Nephron (organoid): Measurements from ENCODE around the gene C1QTNF9.
"Not testable (repeated sequence)": the region's sequence is repeated elsewhere in the genome, so short reads cannot be mapped to it uniquely, and the experiment has no call there.

ENCODE experiments used
- H3K27ac Mint-ChIP-seq, 3 experiments: 2 replicates each; pipeline ENCODE4 v1.8.0; 2020; ENCODE audit warnings: mixed read lengths in 3 of 3, mild to moderate bottlenecking in 2 of 3, moderate library complexity in 1 of 3
- H3K27me3 Mint-ChIP-seq: 2 replicates; pipeline ENCODE4 v1.8.0; 2021; ENCODE audit warnings: low read depth, mild to moderate bottlenecking, moderate library complexity, mixed read lengths
- H3K36me3 Mint-ChIP-seq: 2 replicates; pipeline ENCODE4 v1.8.0; 2020; ENCODE audit warnings: low read depth, mixed read lengths
- H3K4me1 Mint-ChIP-seq: 2 replicates; pipeline ENCODE4 v1.8.0; 2020; ENCODE audit warnings: mixed read lengths
- H3K4me3 Mint-ChIP-seq, 3 experiments: 2 replicates each; pipeline ENCODE4 v1.8.0; 2020; ENCODE audit warnings: mild to moderate bottlenecking in 3 of 3, mixed read lengths in 3 of 3, moderate library complexity in 2 of 3
- H3K9me3 Mint-ChIP-seq: 2 replicates; pipeline ENCODE4 v1.8.0; 2020; ENCODE audit warnings: mixed read lengths
- TF ChIP-seq, protein P1 (sequence below), 3 experiments: fragments of 200-600 bp; sonication (generic); IDR thresholded peaks; one replicate each; pipeline ENCODE4 v1.5.0; 2021; ENCODE audit warnings: antibody characterized with exemption in 3 of 3; ENCODE audit not compliant: unreplicated experiment in 3 of 3

The C1QTNF9 gene

DNA sequence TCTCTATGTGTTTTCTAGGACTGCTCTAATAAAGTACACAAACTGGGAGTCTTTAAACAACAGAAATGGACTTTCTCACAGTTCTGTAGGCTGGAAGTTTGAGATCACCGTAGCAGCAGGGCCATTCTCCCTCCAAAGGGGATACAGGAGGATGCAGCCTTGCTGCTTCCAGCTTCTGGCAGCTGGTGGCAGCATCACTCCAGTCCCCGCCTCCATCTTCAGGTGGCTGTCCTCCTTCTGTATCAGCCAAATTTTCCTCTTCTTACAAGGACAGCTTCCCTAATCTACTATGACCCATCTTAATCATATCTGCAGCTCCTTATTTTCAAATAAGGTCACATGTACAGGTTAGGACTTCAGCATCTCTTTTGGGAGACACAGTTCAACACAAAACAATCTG is 13.1 kb downstream of the C1QTNF9 start:
- H3K9me3 Mint-ChIP-seq, H3K4me1 Mint-ChIP-seq, H3K27ac Mint-ChIP-seq, H3K4me3 Mint-ChIP-seq, H3K36me3 Mint-ChIP-seq: not testable (repeated sequence)
- TF ChIP-seq, protein P1, sequence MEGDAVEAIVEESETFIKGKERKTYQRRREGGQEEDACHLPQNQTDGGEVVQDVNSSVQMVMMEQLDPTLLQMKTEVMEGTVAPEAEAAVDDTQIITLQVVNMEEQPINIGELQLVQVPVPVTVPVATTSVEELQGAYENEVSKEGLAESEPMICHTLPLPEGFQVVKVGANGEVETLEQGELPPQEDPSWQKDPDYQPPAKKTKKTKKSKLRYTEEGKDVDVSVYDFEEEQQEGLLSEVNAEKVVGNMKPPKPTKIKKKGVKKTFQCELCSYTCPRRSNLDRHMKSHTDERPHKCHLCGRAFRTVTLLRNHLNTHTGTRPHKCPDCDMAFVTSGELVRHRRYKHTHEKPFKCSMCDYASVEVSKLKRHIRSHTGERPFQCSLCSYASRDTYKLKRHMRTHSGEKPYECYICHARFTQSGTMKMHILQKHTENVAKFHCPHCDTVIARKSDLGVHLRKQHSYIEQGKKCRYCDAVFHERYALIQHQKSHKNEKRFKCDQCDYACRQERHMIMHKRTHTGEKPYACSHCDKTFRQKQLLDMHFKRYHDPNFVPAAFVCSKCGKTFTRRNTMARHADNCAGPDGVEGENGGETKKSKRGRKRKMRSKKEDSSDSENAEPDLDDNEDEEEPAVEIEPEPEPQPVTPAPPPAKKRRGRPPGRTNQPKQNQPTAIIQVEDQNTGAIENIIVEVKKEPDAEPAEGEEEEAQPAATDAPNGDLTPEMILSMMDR (IDR thresholded peaks at IDR 0.05; ENCODE audit: unreplicated experiment in 3 of 3), result peak; percentile 21 to 37 (median 27)
- H3K27me3 Mint-ChIP-seq, result peaks cover 11% of the 10 kb centered on the region

DNA sequence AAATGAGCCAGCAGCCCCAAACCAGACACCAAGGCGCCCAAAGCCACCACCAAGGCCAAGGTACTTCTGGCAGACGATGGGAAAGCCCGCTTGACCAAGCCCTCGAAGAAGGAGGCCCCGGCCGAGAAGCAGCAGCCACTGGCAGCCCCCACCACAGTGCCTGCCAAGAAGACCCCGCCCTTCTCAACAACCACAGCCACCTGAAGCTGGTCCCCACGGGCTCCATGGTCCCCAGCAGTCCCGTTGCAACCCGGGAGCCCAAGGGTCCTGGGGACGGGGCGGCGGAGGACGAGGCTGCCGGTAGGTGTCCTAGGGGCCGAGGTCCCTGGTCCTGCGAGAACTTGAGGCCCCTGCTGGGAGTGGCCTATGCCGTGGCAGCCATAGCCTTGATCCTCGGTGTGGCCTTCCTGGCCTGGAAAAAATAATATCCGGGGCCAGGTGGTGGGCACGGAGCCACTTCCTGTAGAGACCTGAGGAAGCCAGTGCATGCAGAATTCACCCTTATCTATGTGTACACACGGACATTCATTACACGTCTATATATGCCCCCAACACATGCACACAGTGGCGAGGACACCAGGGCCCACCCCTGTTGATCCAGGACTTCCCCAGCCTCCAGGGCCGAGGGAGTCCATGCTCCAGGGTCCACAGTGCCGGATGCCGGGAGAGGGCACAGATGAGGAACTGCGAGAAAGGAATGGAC is 13.8 kb downstream of the C1QTNF9 start:
- no peaks in the 10 kb centered on the region for H3K36me3 Mint-ChIP-seq
- H3K27ac Mint-ChIP-seq, result no peak overlapping the region

DNA sequence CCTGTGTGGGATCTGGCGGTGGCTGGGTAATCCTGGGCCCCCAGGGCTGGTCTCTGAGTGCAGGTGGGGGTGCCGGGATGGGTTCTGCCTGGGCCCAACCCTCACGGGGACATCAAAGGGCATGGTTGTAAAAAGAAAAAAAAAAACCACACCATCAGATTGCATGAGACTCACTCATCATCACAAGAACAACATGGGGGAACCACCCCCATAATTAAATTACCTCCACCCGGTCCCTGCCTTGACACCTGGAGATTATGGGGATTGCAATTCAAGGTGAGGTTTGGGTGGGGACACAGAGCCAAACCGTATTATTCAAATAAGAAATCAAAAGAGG is 14.3 kb downstream of the C1QTNF9 start:
- H3K27ac Mint-ChIP-seq, result no peak overlapping the region
- no peaks in the 10 kb centered on the region for H3K36me3 Mint-ChIP-seq
- H3K27me3 Mint-ChIP-seq, result peaks cover 11% of the 10 kb centered on the region
- peaks cover 2% of the 10 kb centered on the region for H3K9me3 Mint-ChIP-seq
- H3K4me3 Mint-ChIP-seq, result no peak overlapping the region
- TF ChIP-seq, protein P1 (IDR thresholded peaks at IDR 0.05; ENCODE audit: unreplicated experiment in 3 of 3), result no peak
- no peaks in the 10 kb centered on the region for H3K4me1 Mint-ChIP-seq

More for the DNA sequence above, 13.8 kb downstream of the C1QTNF9 start:
- H3K9me3 Mint-ChIP-seq, result peaks cover 2% of the 10 kb centered on the region
- TF ChIP-seq, protein P1 (IDR thresholded peaks at IDR 0.05; ENCODE audit: unreplicated experiment in 3 of 3), result no peak
- no peak overlapping the region for H3K4me3 Mint-ChIP-seq
- H3K27me3 Mint-ChIP-seq, result peaks cover 11% of the 10 kb centered on the region
- no peaks in the 10 kb centered on the region for H3K4me1 Mint-ChIP-seq

DNA sequence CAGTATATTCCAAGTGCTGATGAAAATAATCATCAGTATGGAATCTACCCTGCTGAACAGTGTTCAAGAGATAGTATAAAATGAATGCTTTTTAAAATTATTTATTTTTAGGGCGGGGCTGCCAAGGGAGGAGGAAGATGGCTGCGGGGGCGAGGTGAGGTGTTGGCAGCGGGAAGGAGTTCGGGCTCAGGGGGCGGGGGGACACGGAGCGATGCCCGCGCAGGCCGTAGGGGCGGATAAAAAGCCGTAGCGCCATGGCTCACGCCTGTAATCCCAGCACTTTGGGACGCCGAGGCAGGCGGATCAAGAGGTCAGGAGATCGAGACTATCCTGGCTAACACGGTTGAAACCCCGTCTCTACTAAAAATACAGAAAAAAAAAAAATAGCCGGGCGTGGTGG is 18.2 kb downstream of the C1QTNF9 start:
- H3K36me3 Mint-ChIP-seq, H3K27ac Mint-ChIP-seq, H3K9me3 Mint-ChIP-seq, H3K4me1 Mint-ChIP-seq, H3K4me3 Mint-ChIP-seq, H3K27me3 Mint-ChIP-seq: not testable (repeated sequence)

DNA sequence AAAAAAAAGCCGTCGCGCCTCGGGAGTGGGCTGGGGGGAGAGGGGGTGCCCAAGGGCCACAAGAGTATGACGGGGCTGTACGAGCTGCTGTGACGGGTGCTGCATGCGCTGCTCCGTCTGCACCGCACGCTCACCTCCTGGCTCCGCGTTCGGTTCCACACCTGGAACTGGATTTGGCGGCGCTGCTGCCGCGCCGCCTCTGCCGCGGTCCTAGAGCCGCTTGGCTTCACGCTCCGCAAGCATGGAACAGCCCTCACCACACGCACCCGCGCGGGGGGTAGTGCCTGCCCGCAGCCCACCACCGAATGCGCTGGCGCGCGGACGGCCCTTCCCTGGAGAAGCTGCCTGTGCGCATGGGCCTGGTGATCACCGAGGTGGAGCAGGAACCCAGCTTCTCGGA is 18.8 kb downstream of the C1QTNF9 start:
- Mint-ChIP-seq H3K27ac (no peak overlapping the region), H3K4me1 (no peaks in the 10 kb centered on the region), H3K4me3 (peak overlapping the region in 1 of 3 experiments; percentile 23), H3K27me3 (peaks cover 4% of the 10 kb centered on the region), H3K36me3 (no peaks in the 10 kb centered on the region), H3K9me3 (peaks cover 2% of the 10 kb centered on the region)
- TF ChIP-seq, protein P1 (IDR thresholded peaks at IDR 0.05; ENCODE audit: unreplicated experiment in 3 of 3), result no peak

DNA sequence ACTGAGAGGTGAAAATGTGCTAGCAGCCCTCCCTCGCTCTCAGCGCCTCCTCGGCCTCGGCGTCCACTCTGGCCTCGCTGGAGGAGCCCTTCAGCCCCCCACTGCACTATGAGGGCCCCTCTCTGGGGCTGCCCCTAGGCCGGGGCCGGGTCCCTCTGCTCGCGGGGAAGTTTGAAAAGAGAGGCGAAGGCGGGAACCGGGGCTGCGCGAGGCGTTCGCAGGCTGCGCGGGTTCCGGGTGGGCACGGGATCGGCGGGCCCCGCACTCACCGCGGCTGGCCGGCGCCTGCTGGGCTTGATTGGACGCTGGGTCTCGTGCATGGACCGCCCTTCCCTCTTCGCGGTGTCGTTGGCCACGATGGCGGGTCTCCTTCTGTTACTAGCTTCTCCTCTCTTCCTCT is 29.3 kb downstream of the C1QTNF9 start:
- H3K36me3 Mint-ChIP-seq, result no peaks in the 10 kb centered on the region

More for the DNA sequence above, 29.3 kb downstream of the C1QTNF9 start:
- H3K27me3 Mint-ChIP-seq, result no peaks in the 10 kb centered on the region
- H3K4me1 Mint-ChIP-seq, result no peaks in the 10 kb centered on the region
- H3K4me3 Mint-ChIP-seq, result no peak overlapping the region
- H3K27ac Mint-ChIP-seq, result no peak overlapping the region
- peaks cover 15% of the 10 kb centered on the region for H3K9me3 Mint-ChIP-seq
- TF ChIP-seq, protein P1 (IDR thresholded peaks at IDR 0.05; ENCODE audit: unreplicated experiment in 3 of 3), result no peak
